Coronary artery (tissue), 2 donors: ENCODE data around the gene AGPAT3.

Experiments
- DNase-seq: peaks from one replicate; pipeline ENCODE4 v3.0.0-alpha.2; 2017; ENCODE audit warnings: low spot score
- H3K27ac ChIP-seq, 2 donors: fragments of 200-600 bp; sonication (generic); one replicate each; pipeline ENCODE4 v1.5.1; 2016 to 2019
- H3K4me3 ChIP-seq: fragments of 200-600 bp; sonication (generic); 2 replicates; pipeline ENCODE4 v1.5.1; 2016; ENCODE audit warnings: mild to moderate bottlenecking, moderate library complexity
- TF ChIP-seq, protein P1 (sequence below): fragments of 200-600 bp; sonication (generic); IDR thresholded peaks from one replicate; pipeline ENCODE4 v1.5.1; 2019; ENCODE audit warnings: antibody characterized with exemption

The AGPAT3 gene

DNA sequence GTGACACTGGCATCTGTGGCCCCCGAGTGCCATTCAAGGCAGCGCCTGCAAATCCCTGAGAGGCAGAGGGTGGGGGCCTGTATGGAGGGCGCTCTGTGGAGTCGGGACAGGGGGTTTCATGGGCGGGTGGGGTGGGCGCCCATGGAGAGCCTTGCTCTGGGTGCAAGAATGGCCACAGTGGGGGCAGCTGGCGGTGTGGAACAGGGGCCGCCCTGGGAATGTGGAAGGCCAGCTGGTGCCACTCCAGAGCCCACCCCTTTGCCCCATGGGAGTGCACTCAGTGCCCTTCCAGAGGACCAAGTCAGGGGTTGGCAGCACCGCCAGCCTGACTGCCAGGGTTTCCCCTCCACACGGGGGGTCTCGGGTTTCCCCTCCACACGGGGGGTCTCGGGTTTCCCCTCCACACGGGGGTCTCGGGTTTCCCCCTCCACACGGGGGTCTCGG, 92.1 kb downstream of the AGPAT3 start:
- Histone ChIP-seq H3K4me3 (no peak overlapping the region), H3K27ac (no peak overlapping the region)
- TF ChIP-seq, protein P1, sequence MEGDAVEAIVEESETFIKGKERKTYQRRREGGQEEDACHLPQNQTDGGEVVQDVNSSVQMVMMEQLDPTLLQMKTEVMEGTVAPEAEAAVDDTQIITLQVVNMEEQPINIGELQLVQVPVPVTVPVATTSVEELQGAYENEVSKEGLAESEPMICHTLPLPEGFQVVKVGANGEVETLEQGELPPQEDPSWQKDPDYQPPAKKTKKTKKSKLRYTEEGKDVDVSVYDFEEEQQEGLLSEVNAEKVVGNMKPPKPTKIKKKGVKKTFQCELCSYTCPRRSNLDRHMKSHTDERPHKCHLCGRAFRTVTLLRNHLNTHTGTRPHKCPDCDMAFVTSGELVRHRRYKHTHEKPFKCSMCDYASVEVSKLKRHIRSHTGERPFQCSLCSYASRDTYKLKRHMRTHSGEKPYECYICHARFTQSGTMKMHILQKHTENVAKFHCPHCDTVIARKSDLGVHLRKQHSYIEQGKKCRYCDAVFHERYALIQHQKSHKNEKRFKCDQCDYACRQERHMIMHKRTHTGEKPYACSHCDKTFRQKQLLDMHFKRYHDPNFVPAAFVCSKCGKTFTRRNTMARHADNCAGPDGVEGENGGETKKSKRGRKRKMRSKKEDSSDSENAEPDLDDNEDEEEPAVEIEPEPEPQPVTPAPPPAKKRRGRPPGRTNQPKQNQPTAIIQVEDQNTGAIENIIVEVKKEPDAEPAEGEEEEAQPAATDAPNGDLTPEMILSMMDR: no peak
- no peak for DNase-seq

DNA sequence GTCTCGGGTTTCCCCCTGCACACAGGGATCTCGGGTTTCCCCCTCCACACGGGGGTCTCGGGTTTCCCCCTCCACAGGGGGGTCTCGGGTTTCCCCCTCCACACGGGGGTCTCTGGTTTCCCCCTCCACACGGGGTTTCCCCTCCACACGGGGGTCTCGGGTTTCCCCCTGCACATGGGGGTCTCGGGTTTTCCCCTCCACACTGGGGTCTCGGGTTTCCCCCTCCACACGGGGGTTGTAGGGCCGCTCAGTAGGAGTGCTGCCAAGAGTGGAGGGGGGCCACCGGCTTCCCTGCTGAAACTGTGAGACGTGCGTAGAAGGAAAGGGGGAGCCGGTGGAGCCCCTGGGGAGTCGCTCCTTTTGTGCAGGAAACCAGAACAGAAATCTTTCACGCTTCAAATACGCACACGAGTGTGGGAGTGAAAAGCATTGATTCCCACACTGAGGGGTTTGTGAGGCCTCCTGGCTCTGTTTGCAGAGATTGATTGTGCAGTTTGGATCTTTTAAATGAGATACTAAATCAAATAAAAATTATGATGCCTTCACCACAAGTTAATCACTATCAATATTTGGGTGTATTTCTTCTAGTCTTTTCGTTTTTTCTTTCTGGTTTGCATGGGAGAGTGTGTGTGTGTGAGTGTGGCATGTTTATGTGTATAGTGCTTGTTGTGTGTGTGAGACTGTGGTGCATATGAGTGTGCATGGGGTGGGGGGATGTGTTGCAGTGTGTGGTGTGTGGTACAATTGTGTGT, 92.8 kb downstream of the AGPAT3 start:
- no peak for DNase-seq
- TF ChIP-seq, protein P1: no peak
- no peak overlapping the region for H3K27ac ChIP-seq
- no peak overlapping the region for H3K4me3 ChIP-seq

DNA sequence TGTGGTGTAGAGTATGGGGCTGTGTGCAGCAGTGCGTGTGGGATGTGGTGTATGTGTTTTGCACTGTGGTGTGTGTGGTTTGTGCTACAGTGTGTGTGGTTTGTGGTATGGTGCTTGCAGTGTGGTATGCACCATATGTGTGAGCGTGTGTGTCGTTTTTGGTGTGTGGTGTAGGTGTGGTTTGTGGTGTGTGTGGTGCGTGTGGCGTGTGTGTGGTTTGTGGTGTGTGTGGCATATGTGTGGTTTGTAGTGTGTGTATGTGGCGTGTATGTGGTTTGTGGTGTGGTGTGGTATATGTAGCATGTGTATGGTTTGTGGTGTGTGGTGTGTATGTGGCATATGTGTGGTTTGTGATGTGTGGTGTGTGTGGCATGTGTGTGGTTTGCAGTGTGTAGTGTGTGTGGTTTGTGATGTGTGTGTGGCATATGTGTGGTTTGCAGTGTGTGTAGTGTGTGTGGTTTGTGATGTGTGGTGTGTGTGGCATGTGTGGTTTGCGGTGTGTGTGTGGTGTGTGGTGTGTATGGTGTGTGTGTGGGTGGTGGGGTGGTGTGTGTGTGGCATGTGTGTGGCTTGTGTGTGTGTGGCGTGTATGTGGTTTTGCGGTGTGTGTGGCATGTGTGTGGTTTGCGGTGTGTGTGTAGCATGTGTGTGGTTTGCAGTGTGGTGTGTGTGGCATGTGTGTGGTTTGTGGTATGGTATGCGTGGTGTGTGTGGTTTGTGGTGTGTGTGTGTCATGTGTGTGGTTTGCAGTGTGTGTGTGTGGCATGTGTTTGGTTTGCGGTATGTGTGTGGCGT, 93.5 kb downstream of the AGPAT3 start:
- no peak overlapping the region for H3K4me3 ChIP-seq
- TF ChIP-seq, protein P1: no peak
- no peak for DNase-seq
- no peak overlapping the region for H3K27ac ChIP-seq

DNA sequence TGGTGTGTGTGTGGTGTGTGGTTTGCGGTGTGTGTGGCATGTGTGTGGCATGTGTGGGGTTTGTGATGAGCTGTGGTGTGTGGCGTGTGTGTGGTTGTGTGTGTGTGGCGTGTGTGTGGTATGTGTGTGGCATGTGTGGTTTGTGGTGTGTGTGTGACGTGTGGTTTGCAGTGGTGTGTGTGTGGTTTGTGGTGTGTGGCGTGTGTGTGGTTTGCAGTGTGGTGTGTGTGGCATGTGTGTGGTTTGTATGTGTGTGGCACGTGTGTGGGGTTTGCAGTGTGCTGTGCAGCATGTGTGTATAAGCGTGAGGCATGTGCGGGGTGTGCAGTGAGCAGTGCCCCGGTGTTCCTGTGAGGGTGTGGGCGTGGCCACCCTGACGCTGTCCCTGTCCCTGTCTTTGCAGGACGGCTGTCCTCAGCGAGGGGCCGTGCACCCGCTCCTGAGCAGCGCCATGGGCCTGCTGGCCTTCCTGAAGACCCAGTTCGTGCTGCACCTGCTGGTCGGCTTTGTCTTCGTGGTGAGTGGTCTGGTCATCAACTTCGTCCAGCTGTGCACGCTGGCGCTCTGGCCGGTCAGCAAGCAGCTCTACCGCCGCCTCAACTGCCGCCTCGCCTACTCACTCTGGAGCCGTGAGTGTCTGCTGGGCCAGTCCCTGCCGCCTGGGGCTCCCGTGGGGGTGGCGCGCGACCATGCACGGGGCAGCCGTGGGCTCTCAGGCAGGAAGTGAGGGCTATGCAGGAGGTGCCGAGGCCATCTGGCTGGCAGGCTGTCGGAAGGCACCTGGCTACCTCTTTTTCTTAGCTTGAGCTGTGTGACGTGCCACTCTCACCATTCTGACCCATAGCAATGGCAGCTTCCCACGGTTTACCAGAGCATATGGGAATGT, 94.5 kb downstream of the AGPAT3 start:
- TF ChIP-seq, protein P1: no peak
- Histone ChIP-seq H3K27ac (no peak overlapping the region), H3K4me3 (no peak overlapping the region)
- no peak for DNase-seq

DNA sequence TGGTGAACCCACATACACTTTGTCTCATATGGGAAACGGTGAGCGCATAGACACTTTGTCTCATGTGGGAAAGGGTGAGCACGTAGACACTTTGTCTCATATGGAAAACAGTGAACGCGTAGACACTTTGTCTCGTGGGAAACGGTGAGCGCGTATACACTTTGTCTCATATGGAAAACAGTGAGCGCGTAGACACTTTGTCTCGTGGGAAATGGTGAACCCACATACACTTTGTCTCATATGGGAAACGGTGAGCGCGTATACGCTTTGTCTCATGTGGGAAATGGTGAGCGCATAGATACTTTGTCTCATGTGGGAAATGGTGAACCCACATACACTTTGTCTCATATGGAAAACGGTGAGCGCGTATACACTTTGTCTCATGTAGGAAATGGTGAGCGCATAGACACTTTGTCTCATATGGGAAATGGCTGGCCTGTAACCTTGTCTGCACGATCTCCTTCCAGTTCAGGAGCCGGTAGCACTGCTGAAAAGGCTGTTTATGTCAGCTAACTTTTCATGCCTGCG, 96.4 kb downstream of the AGPAT3 start:
- Histone ChIP-seq H3K27ac (no peak overlapping the region), H3K4me3 (no peak overlapping the region)
- TF ChIP-seq, protein P1: no peak
- DNase-seq: no peak

DNA sequence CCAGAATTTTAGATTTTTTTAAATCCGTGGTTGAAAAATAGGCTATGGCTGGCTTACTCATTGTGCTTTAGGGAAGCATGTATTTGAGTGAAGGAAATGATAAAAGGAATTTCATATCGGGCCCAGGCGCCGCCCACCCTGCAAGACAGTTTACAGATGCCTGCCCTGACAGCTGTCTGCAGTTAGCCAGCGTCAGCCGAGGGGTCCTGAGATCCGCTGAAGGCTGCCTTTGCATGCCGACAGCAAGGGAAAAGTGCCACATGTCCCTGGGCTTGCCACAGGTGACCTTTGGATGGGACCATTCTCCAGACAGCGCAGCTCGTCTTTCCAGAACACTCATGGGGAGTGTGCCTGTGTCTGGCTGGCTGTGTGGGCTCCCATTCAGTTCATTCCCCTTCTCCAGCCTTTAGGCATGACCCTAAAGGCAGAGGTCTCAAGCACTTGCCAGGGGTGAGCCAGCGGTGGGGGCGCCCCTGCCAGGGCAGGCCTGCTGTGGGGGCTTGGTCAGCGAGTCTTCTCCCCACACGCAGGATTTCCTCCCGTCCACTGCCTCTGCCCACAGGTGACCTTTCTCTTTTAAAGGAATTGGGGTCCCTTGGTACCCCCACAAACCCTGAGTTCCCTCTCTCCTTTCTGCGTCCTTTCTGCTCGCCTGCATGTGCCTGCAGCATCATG, 101.0 kb downstream of the AGPAT3 start:
- DNase-seq: no peak
- H3K27ac ChIP-seq: no peak overlapping the region
- TF ChIP-seq, protein P1: no peak
- no peak overlapping the region for H3K4me3 ChIP-seq
